SK-N-SH (cell line): Measurements from ENCODE around the gene TM9SF1. TPM values are rescaled to one million over a fixed set of nuclear protein-coding genes. Genes with fewer than 3 reads are reported as not detected.

Experiments
- CTCF ChIA-PET: fragments of 300-600, 350-600 bp; formaldehyde crosslinking; extraction: SDS; loops from one replicate; lab custom pipeline; 2021; lab: Yijun Ruan, JAX
- POLR2A ChIA-PET: fragments of 350-600 bp; sonication (Branson Sonifier 250); formaldehyde crosslinking; extraction: SDS; loops from one replicate; lab custom pipeline; 2020; ENCODE audit warnings: antibody characterized with exemption, inconsistent platforms; lab: Yijun Ruan, JAX
- DNase-seq: peaks from one replicate; pipeline ENCODE4 v3.0.0; 2012
- H2AFZ ChIP-seq: fragments of 200-600 bp; sonication (generic); 2 replicates; pipeline ENCODE4 v1.8.1; 2016; ENCODE audit warnings: antibody characterized with exemption, mild to moderate bottlenecking, low read depth
- H3F3A ChIP-seq: fragments of 200-600 bp; sonication (generic); replicated peaks from 2 replicates; pipeline ENCODE3; 2016; ENCODE audit warnings: antibody characterized with exemption, mild to moderate bottlenecking; ENCODE audit not compliant: insufficient read depth
- H3K27ac ChIP-seq, 2 experiments: fragments of 200-500 bp in 1 of 2; fragments of 200-600 bp in 1 of 2; sonication (Bioruptor generic) in 1 of 2; sonication (generic), shearing (Covaris generic) in 1 of 2; 2 replicates each; pipeline versions ENCODE4 v1.5.1 to v1.6.1; 2014 to 2016; ENCODE audit warnings: low read depth in 2 of 2, inconsistent platforms in 1 of 2, low read length in 1 of 2, mild to moderate bottlenecking in 1 of 2, mixed read lengths in 1 of 2
- H3K27me3 ChIP-seq: fragments of 200-600 bp; sonication (generic), shearing (Covaris generic); 2 replicates; pipeline ENCODE4 v1.6.1; 2016; ENCODE audit warnings: mixed run types; ENCODE audit not compliant: insufficient read depth
- H3K36me3 ChIP-seq, 2 experiments: fragments of 200-500 bp in 1 of 2; fragments of 200-600 bp in 1 of 2; sonication (Bioruptor generic) in 1 of 2; sonication (generic) in 1 of 2; replicated peaks in 1 of 2; 2 replicates each; pipeline versions ENCODE3 to v1.5.1; 2014 to 2016; ENCODE audit warnings: low read length in 1 of 2, mild to moderate bottlenecking in 1 of 2; ENCODE audit not compliant: insufficient read depth in 2 of 2, control insufficient read depth in 1 of 2
- H3K4me1 ChIP-seq, 2 experiments: fragments of 200-500 bp in 1 of 2; fragments of 200-600 bp in 1 of 2; sonication (Bioruptor generic) in 1 of 2; sonication (generic), shearing (Covaris generic) in 1 of 2; 2 replicates each; pipeline versions ENCODE4 v1.5.1 to v1.6.1; 2014 to 2016; ENCODE audit warnings: low read depth in 1 of 2, low read length in 1 of 2, mixed run types in 1 of 2; ENCODE audit not compliant: insufficient read depth in 2 of 2, control insufficient read depth in 1 of 2
- H3K4me2 ChIP-seq: fragments of 200-600 bp; sonication (generic), shearing (Covaris generic); 2 replicates; pipeline ENCODE4 v1.6.1; 2017; ENCODE audit warnings: mixed run types
- H3K4me3 ChIP-seq, 2 experiments: fragments of 200-500 bp in 1 of 2; fragments of 200-600 bp in 1 of 2; sonication (Bioruptor generic) in 1 of 2; sonication (generic), shearing (Covaris generic) in 1 of 2; 2 replicates each; pipeline versions ENCODE4 v1.5.1 to v1.8.1; 2014 to 2016; ENCODE audit warnings: low read depth in 2 of 2, inconsistent platforms in 1 of 2, low read length in 1 of 2, mild to moderate bottlenecking in 1 of 2, mixed read lengths in 1 of 2, moderate library complexity in 1 of 2
- H3K79me2 ChIP-seq: fragments of 200-600 bp; sonication (generic); 2 replicates; pipeline ENCODE4 v1.8.1; 2017; ENCODE audit warnings: mild to moderate bottlenecking; ENCODE audit not compliant: insufficient read depth
- H3K9ac ChIP-seq: fragments of 200-600 bp; sonication (generic); 2 replicates; pipeline ENCODE4 v1.6.1; 2017; ENCODE audit warnings: mixed run types
- H3K9me2 ChIP-seq: fragments of 200-600 bp; sonication (generic); 2 replicates; pipeline ENCODE4 v1.6.1; 2017; ENCODE audit warnings: mixed run types
- H3K9me3 ChIP-seq: fragments of 200-600 bp; sonication (generic); 2 replicates; pipeline ENCODE4 v1.6.1; 2017; ENCODE audit warnings: mixed run types, mild to moderate bottlenecking, moderate library complexity
- H4K20me1 ChIP-seq: fragments of 200-600 bp; sonication (generic); 2 replicates; pipeline ENCODE4 v1.6.1; 2017; ENCODE audit warnings: mild to moderate bottlenecking, mixed run types; ENCODE audit not compliant: insufficient read depth
- CHD2 ChIP-seq: fragments of 150-350 bp; IDR thresholded peaks from 2 replicates; pipeline ENCODE4 v1.6.1; 2018; ENCODE audit warnings: low read length; ENCODE audit not compliant: partially characterized antibody
- ELF1 ChIP-seq: IDR thresholded peaks from 2 replicates; pipeline ENCODE4 v1.4.0; 2012
- FOXJ3 ChIP-seq: sonication (generic); formaldehyde crosslinking; IDR thresholded peaks from 2 replicates; pipeline ENCODE4 v1.5.1; 2020; ENCODE audit warnings: mild to moderate bottlenecking, missing genetic modification reagents
- GABPA ChIP-seq: IDR thresholded peaks from 2 replicates; pipeline ENCODE4 v1.4.0; 2012; ENCODE audit warnings: low read depth, mild to moderate bottlenecking
- MEF2A ChIP-seq: IDR thresholded peaks from 2 replicates; pipeline ENCODE4 v1.4.0; 2012; ENCODE audit warnings: low read depth, borderline replicate concordance
- MXI1 ChIP-seq: IDR thresholded peaks from 2 replicates; pipeline ENCODE4 v1.6.1; 2012; ENCODE audit warnings: mild to moderate bottlenecking, low read depth, low read length, improper control_type of control experiment
- NFIC ChIP-seq: IDR thresholded peaks from 2 replicates; pipeline ENCODE4 v1.4.0; 2012; ENCODE audit warnings: borderline replicate concordance
- NRF1 ChIP-seq: IDR thresholded peaks from 2 replicates; pipeline ENCODE4 v1.6.1; 2012; ENCODE audit warnings: low read depth, mild to moderate bottlenecking, low read length
- POLR2AphosphoS5 ChIP-seq: IDR thresholded peaks from 2 replicates; pipeline ENCODE4 v1.6.1; 2012; ENCODE audit warnings: low read depth, low read length
- RCOR1 ChIP-seq: fragments of 150-350 bp; IDR thresholded peaks from 2 replicates; pipeline ENCODE4 v1.6.1; 2017; ENCODE audit warnings: antibody characterized with exemption, low read length
- RXRA ChIP-seq: IDR thresholded peaks from 2 replicates; pipeline ENCODE4 v1.4.0; 2012; ENCODE audit warnings: low read depth, mild to moderate bottlenecking, borderline replicate concordance
- SIN3A ChIP-seq: IDR thresholded peaks from 2 replicates; pipeline ENCODE4 v1.6.1; 2012; ENCODE audit warnings: low read depth, mild to moderate bottlenecking, low read length, moderate library complexity, borderline replicate concordance
- TAF1 ChIP-seq: IDR thresholded peaks from 2 replicates; pipeline ENCODE4 v1.6.1; 2012; ENCODE audit warnings: low read depth, mild to moderate bottlenecking, low read length, moderate library complexity, borderline replicate concordance
- USF2 ChIP-seq: fragments of 150-350 bp; IDR thresholded peaks from 2 replicates; pipeline ENCODE4 v1.6.1; 2017; ENCODE audit warnings: antibody characterized with exemption, low read length, low read depth, borderline replicate concordance
- YY1 ChIP-seq: IDR thresholded peaks from 2 replicates; pipeline ENCODE4 v1.4.0; 2012; ENCODE audit warnings: low read depth, mild to moderate bottlenecking
- WGBS: methylation state at CpG from one replicate; pipeline ENCODE4 v1.1.6; 2017; ENCODE audit warnings: low lambda C conversion rate; 5-methylcytosine and 5-hydroxymethylcytosine counted together
- polyA plus RNA-seq, 3 experiments: library from polyadenylated mRNA; depleted of rRNA; stranded (reverse); fragments of >200 nt; gene quantifications; 2 replicates each; pipeline ENCODE4 v1.2.3, GENCODE V29; 2012
- TF ChIP-seq, protein P1 (sequence below): fragments of 150-350 bp; IDR thresholded peaks from 2 replicates; pipeline ENCODE4 v1.6.1; 2016; ENCODE audit warnings: mild to moderate bottlenecking, low read depth, low read length
- TF ChIP-seq, protein P2 (sequence below): IDR thresholded peaks from 2 replicates; pipeline ENCODE4 v1.4.0; 2012; ENCODE audit warnings: low read depth
- TF ChIP-seq, protein P3 (sequence below): IDR thresholded peaks from 2 replicates; pipeline ENCODE4; 2012

The TM9SF1 gene
- polyA plus RNA-seq, 1 of the 3 experiments (the other 2 are of a cell fraction): 48.7 TPM

DNA sequence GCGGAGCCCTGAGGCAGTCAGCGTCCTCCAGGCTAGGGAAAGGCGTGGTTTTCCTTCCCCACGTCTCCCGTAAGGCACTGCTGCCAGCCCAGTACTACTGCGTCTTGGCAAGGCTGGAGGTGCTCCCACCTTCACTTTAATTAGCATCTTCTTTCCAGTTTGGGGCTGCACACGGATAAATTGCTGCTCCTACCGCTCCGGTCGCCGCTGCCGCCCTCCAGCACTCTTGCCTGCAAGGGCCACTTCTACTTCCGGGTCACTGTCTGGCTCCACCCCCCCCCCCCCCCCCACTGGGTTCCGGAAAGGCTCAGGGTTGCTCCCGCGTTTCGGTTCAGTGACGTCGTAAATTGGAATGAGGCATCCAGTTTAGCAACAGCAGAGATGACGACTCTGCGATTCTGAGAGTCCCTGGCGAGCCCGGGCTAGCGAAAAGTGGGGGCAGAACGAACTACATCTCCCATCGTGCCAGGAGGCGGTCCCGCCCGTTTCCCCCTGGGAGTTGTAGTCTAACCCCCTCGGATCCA lies 36.9 kb upstream of the TM9SF1 start, which contains the start of gene NEDD8:
Gene NEDD8 (minus strand): TSS at position 247 of the 524 bp plus-strand sequence. CDS start 100 bp downstream, at position 147.
- H2AFZ ChIP-seq: peak within 1 kb of the TSS; percentile 80
- peak; percentile 88 for DNase-seq
- CTCF ChIA-PET: interaction anchor here (2.1 kb wide), 1 partner anchor 10 kb away, joined by 12 read pairs; the partner anchor contains the start of gene TINF2
- H3K36me3 ChIP-seq: peaks cover 32 to 36% of the 10 kb centered on the region in 2 experiments
- under 1% methylated on average over 21 of the region's 30 CpGs for WGBS
- H3K9me2 ChIP-seq: no peaks in the 10 kb centered on the region
- POLR2A ChIA-PET: interaction anchor here (1.7 kb wide), 1 partner anchor 10 kb away, joined by 8 read pairs; the partner anchor contains the start of gene TINF2
- H3K4me3 ChIP-seq: peak within 1 kb of the TSS; percentile 82 to 93
- H3K9me3 ChIP-seq: no peaks in the 10 kb centered on the region
- TF ChIP-seq YY1: peak; percentile 16; the same call in 1 of the 2 replicates
- TF ChIP-seq CHD2: peak; percentile 55
- peak; percentile 67; the same call in 1 of the 2 replicates for TF ChIP-seq ELF1
- TF ChIP-seq RCOR1: no peak
- no peak; the same call in 1 of the 2 replicates for TF ChIP-seq SIN3A
- TF ChIP-seq NRF1: no peak
- TF ChIP-seq, protein P1, sequence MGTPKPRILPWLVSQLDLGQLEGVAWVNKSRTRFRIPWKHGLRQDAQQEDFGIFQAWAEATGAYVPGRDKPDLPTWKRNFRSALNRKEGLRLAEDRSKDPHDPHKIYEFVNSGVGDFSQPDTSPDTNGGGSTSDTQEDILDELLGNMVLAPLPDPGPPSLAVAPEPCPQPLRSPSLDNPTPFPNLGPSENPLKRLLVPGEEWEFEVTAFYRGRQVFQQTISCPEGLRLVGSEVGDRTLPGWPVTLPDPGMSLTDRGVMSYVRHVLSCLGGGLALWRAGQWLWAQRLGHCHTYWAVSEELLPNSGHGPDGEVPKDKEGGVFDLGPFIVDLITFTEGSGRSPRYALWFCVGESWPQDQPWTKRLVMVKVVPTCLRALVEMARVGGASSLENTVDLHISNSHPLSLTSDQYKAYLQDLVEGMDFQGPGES: no peak
- no peak for TF ChIP-seq NFIC
- peak; percentile 40; the same call in 1 of the 2 replicates for TF ChIP-seq MXI1
- peak; percentile 40; the same call in 1 of the 2 replicates for TF ChIP-seq TAF1
- TF ChIP-seq GABPA: peak; percentile 81
- TF ChIP-seq POLR2AphosphoS5: peak; percentile 59
- TF ChIP-seq, protein P2, sequence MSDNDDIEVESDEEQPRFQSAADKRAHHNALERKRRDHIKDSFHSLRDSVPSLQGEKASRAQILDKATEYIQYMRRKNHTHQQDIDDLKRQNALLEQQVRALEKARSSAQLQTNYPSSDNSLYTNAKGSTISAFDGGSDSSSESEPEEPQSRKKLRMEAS: 0 out of 2 replicates have a peak, but pooled peaks have one; percentile 14
- H4K20me1 ChIP-seq: peaks cover 2% of the 10 kb centered on the region; the same call in 1 of the 2 replicates
- H3K4me2 ChIP-seq: peak within 1 kb of the TSS; percentile 91
- H3K27ac ChIP-seq: peak within 1 kb of the TSS; percentile 89 to 99
- H3K79me2 ChIP-seq: peaks cover 85% of the 10 kb centered on the region
- peaks cover 19 to 24% of the 10 kb centered on the region in 2 experiments; a peak in 3 of 4 replicates for H3K4me1 ChIP-seq
- H3K9ac ChIP-seq: peak within 1 kb of the TSS; percentile 82
- H3K27me3 ChIP-seq: no peaks in the 10 kb centered on the region
- H3F3A ChIP-seq: peaks cover 7% of the 10 kb centered on the region

GRCh38 chr14:24231263-24232120 lies 36.3 kb upstream of the TM9SF1 start:
- peak overlapping the region; percentile 82 for H3K9ac ChIP-seq
- H3K4me2 ChIP-seq: peak overlapping the region; percentile 91
- peak overlapping the region; percentile 80; the same call in 1 of the 2 replicates for H2AFZ ChIP-seq
- peaks cover 29 to 31% of the 10 kb centered on the region in 2 experiments for H3K36me3 ChIP-seq
- H3K4me3 ChIP-seq: peak overlapping the region; percentile 82 to 93
- ChIA-PET POLR2A (interaction anchor here (0.6 to 1.6 kb wide), 3 partner anchors 10 to 123 kb away, joined by 3 to 7 read pairs (median 4); partner anchors contain the start of gene TINF2), CTCF (interaction anchor here (0.8 to 1.6 kb wide), 4 partner anchors 9 to 66 kb away, joined by 4 to 6 read pairs (median 4); partner anchors contain the start of gene MDP1)
- peaks cover 19 to 24% of the 10 kb centered on the region in 2 experiments; a peak in 3 of 4 replicates for H3K4me1 ChIP-seq
- no peaks in the 10 kb centered on the region for H3K27me3 ChIP-seq
- 15% methylated on average over 13 of the region's 23 CpGs for WGBS
- peaks cover 5% of the 10 kb centered on the region for H4K20me1 ChIP-seq
- H3K9me3 ChIP-seq: no peaks in the 10 kb centered on the region
- TF ChIP-seq NRF1: no peak
- TF ChIP-seq USF2: no peak
- TF ChIP-seq FOXJ3 (CRISPR knock-in tag): no peak
- no peak for TF ChIP-seq GABPA
- no peak for TF ChIP-seq NFIC
- no peak for TF ChIP-seq RXRA
- no peak for TF ChIP-seq SIN3A
- TF ChIP-seq, protein P3, sequence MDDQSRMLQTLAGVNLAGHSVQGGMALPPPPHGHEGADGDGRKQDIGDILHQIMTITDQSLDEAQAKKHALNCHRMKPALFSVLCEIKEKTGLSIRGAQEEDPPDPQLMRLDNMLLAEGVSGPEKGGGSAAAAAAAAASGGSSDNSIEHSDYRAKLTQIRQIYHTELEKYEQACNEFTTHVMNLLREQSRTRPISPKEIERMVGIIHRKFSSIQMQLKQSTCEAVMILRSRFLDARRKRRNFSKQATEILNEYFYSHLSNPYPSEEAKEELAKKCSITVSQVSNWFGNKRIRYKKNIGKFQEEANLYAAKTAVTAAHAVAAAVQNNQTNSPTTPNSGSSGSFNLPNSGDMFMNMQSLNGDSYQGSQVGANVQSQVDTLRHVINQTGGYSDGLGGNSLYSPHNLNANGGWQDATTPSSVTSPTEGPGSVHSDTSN: no peak
- no peak for TF ChIP-seq MEF2A
- TF ChIP-seq MXI1: no peak
- H3K9me2 ChIP-seq: no peaks in the 10 kb centered on the region
- DNase-seq: peak; percentile 57
- peaks cover 12% of the 10 kb centered on the region for H3F3A ChIP-seq
- peak overlapping the region; percentile 89 to 99 for H3K27ac ChIP-seq
- H3K79me2 ChIP-seq: peaks cover 92% of the 10 kb centered on the region
